Hypothalamus (tissue), 51 donors: Measurements from ENCODE around the gene BTBD19.
"Not testable (repeated sequence)": the region's sequence is repeated elsewhere in the genome, so short reads cannot be mapped to it uniquely, and the experiment has no call there.

Experiments
- DNase-seq, 51 donors: peaks; one replicate each; lab custom pipeline; 2025; lab: John Stamatoyannopoulos, UW

Gene BTBD19

GRCh38 chr1:44786841-44787426 is 21.4 kb upstream of the BTBD19 start:
- DNase-seq: no peak

GRCh38 chr1:44787506-44787905 is 20.8 kb upstream of the BTBD19 start:
- no peak for DNase-seq

- DNase-seq: no peak
These were observed 20.0 kb upstream of the BTBD19 start, which contains the start of gene BEST4 for GRCh38 chr1:44788120-44788860. BEST4 (minus strand) TSS chr1:44788170; CDS start chr1:44787705, 465 bp downstream.

GRCh38 chr1:44790968-44791801 is 17.1 kb upstream of the BTBD19 start:
- DNase-seq: no peak

- DNase-seq: no peak
These were observed 15.4 kb upstream of the BTBD19 start for GRCh38 chr1:44792736-44793502.

GRCh38 chr1:44797886-44798285 is 10.4 kb upstream of the BTBD19 start:
- not testable (repeated sequence) for DNase-seq

- DNase-seq: no peak
These were observed 9.6 kb upstream of the BTBD19 start for GRCh38 chr1:44798481-44799365.

GRCh38 chr1:44799770-44800584 is 8.3 kb upstream of the BTBD19 start, which contains the start of gene PLK3:
PLK3 (plus strand) TSS chr1:44800377; CDS start chr1:44800464, 87 bp downstream.
- peak; percentile 74 to 100 (median 98) for DNase-seq

GRCh38 chr1:44801491-44802305 is 6.6 kb upstream of the BTBD19 start:
- peak in 1 of 51 donors; percentile 75 for DNase-seq

- DNase-seq: peak in 25 of 51 donors; percentile 13 to 66 (median 39)
These were observed 5.8 kb upstream of the BTBD19 start for GRCh38 chr1:44802306-44803061.

GRCh38 chr1:44803062-44803311 is 5.3 kb upstream of the BTBD19 start:
- no peak for DNase-seq

GRCh38 chr1:44803312-44804095 is 4.8 kb upstream of the BTBD19 start:
- no peak for DNase-seq

- DNase-seq: no peak
These were observed 2.9 kb upstream of the BTBD19 start for GRCh38 chr1:44805311-44806024.

GRCh38 chr1:44806025-44806703 is 2.2 kb upstream of the BTBD19 start:
- no peak for DNase-seq

GRCh38 chr1:44806704-44807363 is 1.5 kb upstream of the BTBD19 start, which contains the start of gene DYNLT4:
DYNLT4 (minus strand) TSS chr1:44807351; CDS start chr1:44806668, 683 bp downstream.
- DNase-seq: no peak
